Right lobe of liver (tissue), 4 donors: ENCODE results near the gene ZNF691.

Source experiments
- CTCF ChIP-seq, 4 donors: fragments of 200-600 bp in 3 of 4; fragments of 450-650 bp in 1 of 4; IDR thresholded peaks; one replicate each; pipeline versions ENCODE4 v1.5.1 to v1.8.0; 2016 to 2022; ENCODE audit warnings: antibody characterized with exemption in 4 of 4, mild to moderate bottlenecking in 2 of 4
- POLR2A ChIP-seq: fragments of 450-650 bp; IDR thresholded peaks from one replicate; pipeline ENCODE4 v1.6.1; 2017; ENCODE audit warnings: antibody characterized with exemption, mild to moderate bottlenecking
- donor health status: DM: no; HTN: no; CAD: no.
- donor health status: DM: no; HTN: no; CAD: no.
- donor health status: DM: no; HTN: yes; CAD: no.

GRCh38 chr1:42845866-42846256, 552 bp upstream of the ZNF691 start:
- TF ChIP-seq POLR2A (no peak), CTCF (IDR thresholded peaks at IDR 0.05) (no peak)
